Panc1 (cell line): Measurements from ENCODE around the gene C1RL. TPM values are rescaled to one million over a fixed set of nuclear protein-coding genes. Genes with fewer than 3 reads are reported as not detected.

Experiments
- ATAC-seq: fragments of 200-7000 bp; cut with Tn5 transposase; 2 replicates; pipeline ENCODE4 v1.9.1; 2020; ENCODE audit warnings: mild to moderate bottlenecking, moderate library complexity
- BruUV-seq: library from RNA; stranded (reverse); fragments of 400-500 nt; replicated peaks from 2 replicates; lab custom pipeline; 2021; lab: Mats Ljungman, UMichigan
- CTCF ChIA-PET: fragments of 300-600 bp; sonication (Branson Sonifier 250); formaldehyde crosslinking; loops from one replicate; lab custom pipeline; 2022; ENCODE audit warnings: antibody characterized with exemption; lab: Charles Lee
- POLR2A ChIA-PET: fragments of 300-600 bp; sonication (Branson Sonifier 250); formaldehyde crosslinking; loops from one replicate; lab custom pipeline; 2022; ENCODE audit warnings: antibody characterized with exemption; lab: Charles Lee
- DNase-seq: peaks from one replicate; pipeline ENCODE4 v3.0.0-alpha.2; 2010; ENCODE audit warnings: low read depth, low spot score
- H3K27ac ChIP-seq: 2 replicates; pipeline ENCODE4 v1.5.1; 2011; ENCODE audit warnings: mild to moderate bottlenecking, low read length, inconsistent platforms
- H3K27me3 ChIP-seq: fragments of 200-500 bp; sonication (Bioruptor generic); 2 replicates; pipeline ENCODE4 v1.6.0; 2014; ENCODE audit warnings: low read length, inconsistent platforms; ENCODE audit not compliant: control insufficient read depth, insufficient read depth
- H3K36me3 ChIP-seq: fragments of 200-500 bp; sonication (Bioruptor generic); 2 replicates; pipeline ENCODE4 v1.5.1; 2014; ENCODE audit warnings: inconsistent platforms, mild to moderate bottlenecking, low read length, moderate library complexity; ENCODE audit not compliant: control insufficient read depth, insufficient read depth
- H3K4me1 ChIP-seq: 2 replicates; pipeline ENCODE4 v1.5.1; 2011; ENCODE audit warnings: inconsistent platforms, mild to moderate bottlenecking, low read length, moderate library complexity; ENCODE audit not compliant: control insufficient read depth, insufficient read depth
- H3K4me3 ChIP-seq, 2 experiments: 2 replicates each; pipeline ENCODE4 v1.5.1; 2011 to 2012; ENCODE audit warnings: low read depth in 2 of 2, low read length in 2 of 2, mild to moderate bottlenecking in 2 of 2, inconsistent platforms in 1 of 2, moderate library complexity in 1 of 2
- H3K9me3 ChIP-seq: fragments of 200-500 bp; sonication (Bioruptor generic); 2 replicates; pipeline ENCODE4 v1.5.1; 2014; ENCODE audit warnings: low read depth, mild to moderate bottlenecking, inconsistent platforms, low read length, moderate library complexity; ENCODE audit not compliant: control insufficient read depth, insufficient read depth
- CTCF ChIP-seq: fragments of 450-650 bp; IDR thresholded peaks from 2 replicates; pipeline ENCODE4 v1.5.1; 2017; ENCODE audit warnings: mild to moderate bottlenecking
- POLR2AphosphoS5 ChIP-seq: IDR thresholded peaks from 2 replicates; pipeline ENCODE4 v1.6.1; 2012; ENCODE audit warnings: mild to moderate bottlenecking, low read depth, low read length, moderate library complexity
- REST ChIP-seq, 2 experiments: IDR thresholded peaks; 2 replicates each; pipeline ENCODE4 v1.6.1; 2011 to 2012; ENCODE audit warnings: low read depth in 2 of 2, control low read depth in 1 of 2, low read length in 1 of 2, mild to moderate bottlenecking in 1 of 2, moderate library complexity in 1 of 2; ENCODE audit not compliant: insufficient read depth in 1 of 2
- SIN3A ChIP-seq: IDR thresholded peaks from 2 replicates; pipeline ENCODE4 v1.6.1; 2012; ENCODE audit warnings: low read depth, mild to moderate bottlenecking, low read length, moderate library complexity, borderline replicate concordance; ENCODE audit not compliant: insufficient read depth
- TCF7L2 ChIP-seq: IDR thresholded peaks from 2 replicates; pipeline ENCODE4 v1.6.1; 2011; ENCODE audit warnings: mild to moderate bottlenecking, low read depth, low read length, inconsistent platforms
- in situ Hi-C: cut with HindIII; loops from 2 replicates; pipeline ENCODE4 v1.10.0; 2016; ENCODE audit warnings: low sequenced_read_pairs, low pct_unique_long_range_greater_than_20kb
- intact Hi-C: fragments of 100-400 bp; cut with micrococcal nuclease; formaldehyde crosslinking; loops from one replicate; pipeline ENCODE4 v1.10.0; 2022; ENCODE audit not compliant: unreplicated experiment
- total RNA-seq: library from RNA; stranded (reverse); gene quantifications from one replicate; pipeline ENCODE4 v1.2.1, GENCODE V29; 2021; ENCODE audit not compliant: unreplicated experiment

Gene C1RL
- total RNA-seq, 1 experiment from 2014 or later = 10.7 TPM

GRCh38 chr12:7134396-7135166 is 25.6 kb upstream of the C1RL start:
- in situ Hi-C loops (no loop called here), intact Hi-C loops (no loop called here)
- POLR2A ChIA-PET = no interaction called here
- no peaks in the 10 kb centered on the region for H3K36me3 ChIP-seq
- no peaks in the 10 kb centered on the region for H3K9me3 ChIP-seq
- no peaks in the 10 kb centered on the region for H3K27me3 ChIP-seq
- H3K4me3 ChIP-seq = no peak overlapping the region
- no peak overlapping the region for H3K27ac ChIP-seq
- H3K4me1 ChIP-seq = no peaks in the 10 kb centered on the region
- DNase-seq (no peak), ATAC-seq (no peak)
- no TSS peak for BruUV-seq
- CTCF ChIA-PET = no interaction called here
- TF ChIP-seq REST (IDR thresholded peaks at IDR 0.05; ENCODE audit: insufficient read depth in 1 of 2, low read depth in 2 of 2, low read length in 1 of 2) = no peak
- no peak for TF ChIP-seq POLR2AphosphoS5
- TF ChIP-seq CTCF = no peak
- TF ChIP-seq SIN3A = no peak
- no peak for TF ChIP-seq TCF7L2

GRCh38 chr12:7131502-7131866 is 22.5 kb upstream of the C1RL start:
- intact Hi-C loops (no loop called here), in situ Hi-C loops (no loop called here)
- Histone ChIP-seq H3K27ac (no peak overlapping the region), H3K27me3 (no peaks in the 10 kb centered on the region), H3K4me3 (peak overlapping the region in 1 of 2 experiments; percentile 43; a peak in 2 of 4 replicates), H3K36me3 (no peaks in the 10 kb centered on the region), H3K9me3 (no peaks in the 10 kb centered on the region), H3K4me1 (no peaks in the 10 kb centered on the region)
- ChIA-PET CTCF (no interaction called here), POLR2A (interaction anchor here (0.6 kb wide), 1 partner anchor 1151 kb away, joined by 5 read pairs; no protein-coding TSS in a partner anchor)
- TF ChIP-seq SIN3A = no peak
- no peak for TF ChIP-seq REST (IDR thresholded peaks at IDR 0.05; ENCODE audit: insufficient read depth in 1 of 2, low read depth in 2 of 2, low read length in 1 of 2)
- TF ChIP-seq TCF7L2 = no peak
- TF ChIP-seq CTCF = no peak
- TF ChIP-seq POLR2AphosphoS5 = no peak
- ATAC-seq (no peak), DNase-seq (no peak)
- BruUV-seq = no TSS peak
